Mesothelial cell of epicardium (in vitro differentiated cells): ENCODE data around the gene UACA. TPM values are rescaled to one million over a fixed set of nuclear protein-coding genes. Genes with fewer than 3 reads are reported as not detected.
A peak's percentile ranks its signal among the peaks of the same experiment; 100 is the strongest.

Experiments used
- DNase-seq, 2 experiments: peaks; one replicate each; pipeline ENCODE4 v3.0.0; 2021; ENCODE audit warnings: low spot score in 2 of 2; ENCODE audit not compliant: unreplicated experiment in 2 of 2
- H3K27ac Mint-ChIP-seq: 2 replicates; pipeline ENCODE4 v1.8.0; 2021; ENCODE audit warnings: mixed read lengths
- H3K27me3 Mint-ChIP-seq: 2 replicates; pipeline ENCODE4 v1.8.0; 2021; ENCODE audit warnings: low read depth, mixed read lengths
- H3K36me3 Mint-ChIP-seq: 2 replicates; pipeline ENCODE4 v1.8.0; 2021; ENCODE audit warnings: mixed read lengths
- H3K4me1 Mint-ChIP-seq: 2 replicates; pipeline ENCODE4 v1.8.0; 2021; ENCODE audit warnings: mixed read lengths
- H3K4me3 Mint-ChIP-seq: 2 replicates; pipeline ENCODE4 v1.8.0; 2021; ENCODE audit warnings: mild to moderate bottlenecking, moderate library complexity, mixed read lengths
- H3K9me3 Mint-ChIP-seq: 2 replicates; pipeline ENCODE4 v1.8.0; 2021; ENCODE audit warnings: mixed read lengths
- CTCF ChIP-seq: fragments of 200-600 bp; sonication (generic); IDR thresholded peaks from one replicate; pipeline ENCODE4 v1.5.0; 2021; ENCODE audit warnings: antibody characterized with exemption; ENCODE audit not compliant: unreplicated experiment
- total RNA-seq: library from RNA; stranded (reverse); gene quantifications from 3 replicates; pipeline ENCODE4 v1.2.1, GENCODE V29; 2021

The UACA gene
- total RNA-seq, 1 donor from 2014 or later: 70.3 TPM

DNA sequence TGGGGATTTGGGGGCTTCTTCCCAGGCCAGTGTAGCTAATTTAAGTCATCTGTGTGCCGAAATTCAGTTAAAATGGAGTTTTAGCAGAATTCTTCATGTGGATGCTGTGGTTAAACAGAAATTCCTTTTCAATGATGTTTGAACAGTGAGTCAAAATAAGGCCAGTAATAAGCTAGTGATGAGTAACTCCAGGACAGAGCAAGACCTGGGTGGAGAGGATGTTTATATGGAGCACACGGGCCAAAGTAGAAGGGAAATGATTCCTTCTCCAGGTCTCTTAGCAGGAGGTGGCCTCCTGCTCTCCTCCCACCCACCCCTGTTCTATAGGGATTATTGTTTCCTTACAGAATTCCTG is 31.9 kb upstream of the UACA start:
- no peak for TF ChIP-seq CTCF
- H3K36me3 Mint-ChIP-seq: no peaks in the 10 kb centered on the region
- peak overlapping the region; percentile 76 for H3K27ac Mint-ChIP-seq
- H3K4me3 Mint-ChIP-seq: no peak overlapping the region
- peaks cover 23% of the 10 kb centered on the region for H3K4me1 Mint-ChIP-seq
- H3K9me3 Mint-ChIP-seq: no peaks in the 10 kb centered on the region
- H3K27me3 Mint-ChIP-seq: no peaks in the 10 kb centered on the region
- no peak for DNase-seq

DNA sequence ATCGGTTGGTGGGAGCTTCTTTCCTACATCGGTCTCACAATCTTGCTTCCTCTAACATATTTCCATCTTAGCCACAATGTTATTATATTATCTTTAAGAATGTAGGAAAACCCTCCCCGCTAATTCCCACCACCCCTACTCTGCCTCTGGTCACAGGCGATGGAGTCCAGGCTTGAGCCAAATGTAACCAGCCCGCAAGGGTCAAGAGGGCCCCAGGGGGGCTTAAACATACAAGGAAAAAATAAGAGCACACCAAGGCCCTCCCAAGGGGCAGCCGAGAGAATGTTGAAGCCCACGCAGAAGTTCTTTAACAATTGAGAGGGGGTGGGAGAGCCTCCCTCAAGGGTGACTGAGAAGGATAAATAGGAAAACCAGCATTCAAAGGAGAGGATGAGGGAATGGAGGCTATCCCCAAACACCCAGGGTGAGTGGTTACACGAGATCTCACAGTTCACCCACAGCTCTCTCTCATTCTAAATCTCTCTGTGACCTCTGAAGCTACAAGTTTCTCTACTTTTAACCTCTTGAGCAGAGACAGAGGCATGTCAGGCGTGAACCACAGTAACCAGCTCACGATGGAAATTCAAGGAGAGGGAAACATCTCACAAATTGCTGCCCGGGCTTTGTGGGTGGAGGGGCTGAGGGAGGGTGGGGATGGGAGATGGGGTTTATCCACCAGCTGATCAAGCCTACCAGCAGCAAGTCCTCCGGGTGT is 31.4 kb upstream of the UACA start:
- peaks cover 17% of the 10 kb centered on the region for H3K4me1 Mint-ChIP-seq
- H3K27ac Mint-ChIP-seq: peak overlapping the region; percentile 76
- H3K27me3 Mint-ChIP-seq: no peaks in the 10 kb centered on the region
- H3K4me3 Mint-ChIP-seq: no peak overlapping the region
- no peak for DNase-seq
- H3K9me3 Mint-ChIP-seq: no peaks in the 10 kb centered on the region
- no peaks in the 10 kb centered on the region for H3K36me3 Mint-ChIP-seq
- no peak for TF ChIP-seq CTCF

DNA sequence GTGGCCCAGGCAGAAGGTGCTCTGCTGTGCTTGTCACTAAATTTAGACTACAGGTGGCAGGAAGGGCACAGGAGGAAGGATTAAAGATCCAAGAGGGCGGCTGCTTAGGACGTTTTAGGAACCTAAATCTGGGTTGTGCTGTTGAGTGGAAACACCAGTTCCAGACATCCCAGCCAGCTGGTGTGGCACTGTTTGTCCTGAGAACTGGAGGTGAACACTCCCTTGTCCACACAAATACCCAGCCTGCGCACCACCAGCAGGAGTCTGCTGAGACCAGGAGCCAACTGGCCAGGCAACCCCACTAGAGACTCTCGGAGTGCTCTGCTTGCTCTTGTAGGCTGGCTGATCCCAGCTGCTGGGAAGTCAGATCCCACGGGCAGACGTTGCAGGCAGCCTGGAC is 30.3 kb upstream of the UACA start:
- Mint-ChIP-seq H3K4me1 (peaks cover 23% of the 10 kb centered on the region), H3K27ac (no peak overlapping the region), H3K27me3 (no peaks in the 10 kb centered on the region), H3K4me3 (no peak overlapping the region), H3K9me3 (no peaks in the 10 kb centered on the region), H3K36me3 (no peaks in the 10 kb centered on the region)
- DNase-seq: no peak
- no peak for TF ChIP-seq CTCF

GRCh38 chr15:70792171-70792573 is 28.8 kb upstream of the UACA start:
- H3K4me1 Mint-ChIP-seq: peaks cover 30% of the 10 kb centered on the region
- DNase-seq: no peak
- H3K27me3 Mint-ChIP-seq: no peaks in the 10 kb centered on the region
- H3K9me3 Mint-ChIP-seq: no peaks in the 10 kb centered on the region
- no peak overlapping the region for H3K27ac Mint-ChIP-seq
- TF ChIP-seq CTCF: no peak
- H3K36me3 Mint-ChIP-seq: no peaks in the 10 kb centered on the region
- H3K4me3 Mint-ChIP-seq: no peak overlapping the region

GRCh38 chr15:70791259-70791658 is 27.9 kb upstream of the UACA start:
- H3K9me3 Mint-ChIP-seq: no peaks in the 10 kb centered on the region
- H3K27me3 Mint-ChIP-seq: no peaks in the 10 kb centered on the region
- no peak overlapping the region for H3K27ac Mint-ChIP-seq
- DNase-seq: no peak
- H3K4me3 Mint-ChIP-seq: no peak overlapping the region
- TF ChIP-seq CTCF: no peak
- no peaks in the 10 kb centered on the region for H3K36me3 Mint-ChIP-seq
- H3K4me1 Mint-ChIP-seq: peaks cover 30% of the 10 kb centered on the region

DNA sequence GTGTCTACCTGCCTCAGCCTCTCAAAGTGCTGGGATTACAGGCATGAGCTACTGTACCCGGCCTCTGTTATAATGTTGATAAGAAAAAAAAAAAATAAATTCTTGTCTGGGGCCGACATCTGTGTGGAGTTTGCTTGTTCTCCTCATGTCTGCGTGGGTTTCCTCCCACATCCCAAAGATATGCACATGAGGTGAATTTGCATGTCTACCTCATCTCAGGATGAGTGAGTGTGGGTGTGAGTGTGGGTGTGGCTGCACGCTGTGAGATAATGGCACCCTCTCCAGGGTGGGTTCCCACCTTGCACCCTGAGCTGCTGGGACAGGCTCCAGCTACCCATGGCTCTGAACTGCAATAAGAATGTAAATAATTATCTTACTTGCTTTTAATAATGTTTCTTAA is 25.9 kb upstream of the UACA start:
- Mint-ChIP-seq H3K9me3 (no peaks in the 10 kb centered on the region), H3K4me3 (no peak overlapping the region), H3K27me3 (no peaks in the 10 kb centered on the region), H3K27ac (no peak overlapping the region), H3K36me3 (no peaks in the 10 kb centered on the region), H3K4me1 (peaks cover 25% of the 10 kb centered on the region)
- no peak for DNase-seq
- TF ChIP-seq CTCF: no peak
